Neuronal stem cell (in vitro differentiated cells): Measurements from ENCODE around the gene GTF3C1.

Experiments
- DNase-seq: peaks from one replicate; pipeline ENCODE4 v3.0.0-alpha.2; 2013; ENCODE audit warnings: low spot score
- H2AFZ ChIP-seq: one replicate; pipeline ENCODE4 v1.6.1; 2013; ENCODE audit warnings: mild to moderate bottlenecking, low read length, inconsistent platforms
- H2AK5ac ChIP-seq: 2 replicates; pipeline ENCODE4 v1.6.1; 2013; ENCODE audit warnings: low read depth, mild to moderate bottlenecking, inconsistent platforms, low read length, moderate library complexity, mixed read lengths
- H2BK120ac ChIP-seq: 2 replicates; pipeline ENCODE4 v1.6.1; 2013; ENCODE audit warnings: low read depth, mild to moderate bottlenecking, inconsistent platforms, low read length, moderate library complexity, mixed read lengths
- H2BK12ac ChIP-seq: one replicate; pipeline ENCODE4 v1.6.1; 2013; ENCODE audit warnings: low read length, inconsistent platforms
- H2BK15ac ChIP-seq: 2 replicates; pipeline ENCODE4 v1.6.1; 2013; ENCODE audit warnings: mild to moderate bottlenecking, low read length, inconsistent platforms, mixed read lengths
- H2BK5ac ChIP-seq: one replicate; pipeline ENCODE4 v1.6.1; 2013; ENCODE audit warnings: inconsistent platforms, mild to moderate bottlenecking, low read length, moderate library complexity
- H3K14ac ChIP-seq: one replicate; pipeline ENCODE4 v1.6.1; 2013; ENCODE audit warnings: low read length, inconsistent platforms
- H3K18ac ChIP-seq: 2 replicates; pipeline ENCODE4 v1.6.1; 2013; ENCODE audit warnings: low read length, inconsistent platforms
- H3K23ac ChIP-seq: 2 replicates; pipeline ENCODE4 v1.6.1; 2013; ENCODE audit warnings: low read depth, mild to moderate bottlenecking, mixed read lengths, low read length, inconsistent platforms; ENCODE audit not compliant: poor library complexity
- H3K27ac ChIP-seq: replicated peaks from 3 replicates; pipeline ENCODE4 v1.5.1; 2013; ENCODE audit warnings: low read length, inconsistent platforms
- H3K27me3 ChIP-seq, 3 experiments: 2 replicates each; pipeline ENCODE4 v1.6.1; 2013; ENCODE audit warnings: low read length in 3 of 3, mild to moderate bottlenecking in 2 of 3, inconsistent platforms in 1 of 3, low read depth in 1 of 3, mixed read lengths in 1 of 3, moderate library complexity in 1 of 3; ENCODE audit not compliant: control insufficient read depth in 3 of 3, insufficient read depth in 3 of 3
- H3K36me3 ChIP-seq, 2 donors: replicated peaks in 1 of 2; 2 replicates each; pipeline ENCODE4 v1.6.1; 2013; ENCODE audit warnings: low read length in 2 of 2; ENCODE audit not compliant: control insufficient read depth in 2 of 2, insufficient read depth in 2 of 2
- H3K4ac ChIP-seq: 2 replicates; pipeline ENCODE4 v1.6.1; 2013; ENCODE audit warnings: inconsistent platforms, mild to moderate bottlenecking, low read length, moderate library complexity
- H3K4me1 ChIP-seq, 2 donors: 1 replicate in 1 of 2; 2 replicates in 1 of 2; pipeline ENCODE4 v1.6.1; 2013; ENCODE audit warnings: low read length in 2 of 2, low read depth in 1 of 2; ENCODE audit not compliant: control insufficient read depth in 2 of 2, insufficient read depth in 1 of 2
- H3K4me2 ChIP-seq: one replicate; pipeline ENCODE4 v1.6.1; 2013; ENCODE audit warnings: mild to moderate bottlenecking, low read length, inconsistent platforms; ENCODE audit not compliant: insufficient read depth, poor library complexity, severe bottlenecking
- H3K4me3 ChIP-seq, 2 donors: 2 replicates each; pipeline ENCODE4 v1.5.1; 2013; ENCODE audit warnings: low read length in 2 of 2, mild to moderate bottlenecking in 2 of 2, inconsistent platforms in 1 of 2, moderate library complexity in 1 of 2
- H3K79me1 ChIP-seq: one replicate; pipeline ENCODE4 v1.6.1; 2013; ENCODE audit warnings: low read depth, mild to moderate bottlenecking, inconsistent platforms, low read length, moderate library complexity
- H3K9ac ChIP-seq: one replicate; pipeline ENCODE4 v1.6.1; 2013; ENCODE audit warnings: mild to moderate bottlenecking, low read depth, low read length, inconsistent platforms; ENCODE audit not compliant: poor library complexity
- H3K9me3 ChIP-seq, 2 donors: replicated peaks in 1 of 2; 2 replicates each; pipeline versions ENCODE3 to v1.6.1; 2013; ENCODE audit warnings: low read length in 2 of 2, mild to moderate bottlenecking in 2 of 2, inconsistent platforms in 1 of 2, low read depth in 1 of 2, mixed read lengths in 1 of 2, moderate library complexity in 1 of 2; ENCODE audit not compliant: control insufficient read depth in 2 of 2, insufficient read depth in 1 of 2
- H4K8ac ChIP-seq: one replicate; pipeline ENCODE4 v1.6.1; 2013; ENCODE audit warnings: low read depth, mild to moderate bottlenecking, inconsistent platforms, low read length, moderate library complexity
- H4K91ac ChIP-seq: one replicate; pipeline ENCODE4 v1.6.1; 2013; ENCODE audit warnings: low read length, low read depth, mild to moderate bottlenecking, inconsistent platforms; ENCODE audit not compliant: poor library complexity
- WGBS, 2 donors: extraction: QIAGEN DNeasy Blood & Tissue Kit; methylation state at CpG; one replicate each; pipeline ENCODE4 v1.1.7; 2013; ENCODE audit warnings: missing lambda C conversion rate in 2 of 2, mixed read lengths in 1 of 2; ENCODE audit not compliant: insufficient read length in 2 of 2, insufficient replicate concordance in 1 of 2; ENCODE audit errors: extremely low coverage in 2 of 2; 5-methylcytosine and 5-hydroxymethylcytosine counted together

The GTF3C1 gene

DNA sequence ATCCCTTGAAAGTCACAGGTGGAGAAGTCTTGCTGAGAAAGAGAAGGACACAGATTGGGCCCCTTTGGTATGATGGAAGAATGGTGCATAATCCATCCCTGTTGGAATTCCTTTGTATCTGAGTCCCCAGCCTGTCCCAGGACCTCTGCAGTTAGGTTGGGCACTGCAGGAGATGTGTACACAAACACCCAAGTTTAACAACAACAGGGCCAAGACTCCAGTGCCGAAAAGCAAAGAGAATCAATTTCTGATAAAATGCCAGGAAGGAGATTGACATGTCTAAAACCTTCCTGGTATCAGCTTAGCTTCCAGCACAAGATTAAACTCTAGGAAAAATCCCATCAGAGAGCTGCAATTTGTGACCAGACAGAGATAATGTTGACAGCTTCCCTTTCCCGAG lies 33.2 kb upstream of the GTF3C1 start:
- Histone ChIP-seq H2BK5ac (no peak overlapping the region), H3K9me3 (peaks cover 0 to 3% of the 10 kb centered on the region in 2 donors), H2AK5ac (no peak overlapping the region), H3K79me1 (no peaks in the 10 kb centered on the region), H4K8ac (no peak overlapping the region), H3K4me2 (no peak overlapping the region), H3K4me1 (peaks cover 0 to 3% of the 10 kb centered on the region in 2 donors), H3K14ac (no peak overlapping the region), H3K27ac (no peak overlapping the region), H3K9ac (no peak overlapping the region), H2AFZ (no peak overlapping the region), H3K27me3 (no peaks in the 10 kb centered on the region), H3K4ac (no peak overlapping the region), H3K18ac (no peak overlapping the region), H3K4me3 (no peak overlapping the region), H3K23ac (no peak overlapping the region), H3K36me3 (peaks cover 3 to 18% of the 10 kb centered on the region in 2 donors), H2BK15ac (no peak overlapping the region), H2BK120ac (no peak overlapping the region), H2BK12ac (no peak overlapping the region), H4K91ac (no peak overlapping the region)
- WGBS, 2 donors = no CpG with 5 or more reads among the region's 2 CpGs
- no peak for DNase-seq

DNA sequence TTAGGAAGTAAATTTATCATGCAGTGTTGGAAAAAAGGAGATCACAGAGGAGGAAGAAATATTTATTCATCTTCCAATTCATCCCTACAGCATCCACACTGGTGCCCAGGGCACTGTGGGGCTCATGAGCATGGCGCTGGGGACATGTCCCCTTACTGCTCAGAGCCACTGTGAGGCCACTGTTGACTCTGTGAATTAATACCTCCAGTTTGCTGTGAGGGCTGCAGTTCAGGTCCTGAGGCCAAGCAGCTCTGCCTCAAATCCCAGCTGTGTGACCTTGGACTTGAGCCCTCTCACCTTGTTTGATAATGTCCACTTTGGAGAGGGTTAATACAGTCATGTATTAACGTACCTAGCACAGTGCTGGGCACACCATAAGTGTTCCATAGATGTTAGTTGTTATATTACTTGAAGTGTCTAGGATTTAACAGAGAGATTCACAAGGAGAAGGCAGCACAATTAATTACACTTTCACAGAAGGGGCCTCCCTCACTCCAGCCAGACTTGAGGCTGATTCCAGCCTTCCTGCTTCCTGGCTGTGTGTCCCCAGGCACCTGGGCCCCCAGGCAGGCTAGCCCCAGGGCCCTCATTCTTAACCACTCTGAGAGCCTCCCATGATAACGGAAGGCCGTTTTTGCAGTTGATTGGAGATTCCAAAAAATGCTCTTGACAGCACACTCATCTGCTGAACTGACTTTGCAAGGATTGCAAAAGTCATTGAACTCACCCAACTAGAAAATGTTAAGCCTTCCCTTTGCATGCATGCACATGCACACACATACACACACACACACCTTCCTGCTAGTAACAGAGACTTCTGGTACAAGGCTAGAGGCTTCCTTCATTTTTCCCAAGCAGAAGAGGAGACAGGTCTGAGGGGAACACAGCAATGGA lies 29.6 kb upstream of the GTF3C1 start:
- Histone ChIP-seq H3K36me3 (peaks cover 0 to 29% of the 10 kb centered on the region in 2 donors), H2BK15ac (no peak overlapping the region), H3K27ac (no peak overlapping the region), H3K14ac (no peak overlapping the region), H3K9ac (no peak overlapping the region), H3K4me2 (no peak overlapping the region), H4K91ac (no peak overlapping the region), H3K4me3 (no peak overlapping the region), H4K8ac (no peak overlapping the region), H2BK5ac (no peak overlapping the region), H3K23ac (no peak overlapping the region), H3K79me1 (no peaks in the 10 kb centered on the region), H3K27me3 (no peaks in the 10 kb centered on the region), H3K4ac (no peak overlapping the region), H3K9me3 (no peaks in the 10 kb centered on the region), H2AFZ (no peak overlapping the region), H2BK12ac (no peak overlapping the region), H2AK5ac (no peak overlapping the region), H2BK120ac (no peak overlapping the region), H3K4me1 (peaks cover 0 to 8% of the 10 kb centered on the region in 2 donors), H3K18ac (no peak overlapping the region)
- no peak for DNase-seq
- no CpG with 5 or more reads among the region's 4 CpGs for WGBS, 2 donors

DNA sequence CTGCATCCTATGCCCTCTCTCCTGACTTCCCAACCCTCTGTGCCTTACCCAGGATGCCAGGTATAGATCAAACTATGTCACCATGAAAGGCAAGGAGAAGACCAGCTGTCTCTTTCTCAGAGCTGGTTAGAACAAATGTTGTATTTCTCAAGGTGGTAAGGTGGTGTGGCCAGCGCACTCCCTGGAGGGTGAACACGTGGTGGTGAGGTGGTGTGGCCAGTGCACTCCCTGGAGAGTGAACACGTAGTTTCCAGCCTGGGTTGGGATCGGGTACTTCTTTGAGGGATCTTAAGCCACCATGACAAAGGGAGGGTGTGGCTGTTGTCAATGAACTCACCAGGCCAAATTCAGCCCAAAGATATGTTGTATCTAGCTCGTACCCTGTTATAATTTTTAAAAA lies 27.0 kb upstream of the GTF3C1 start:
- H3K14ac ChIP-seq = no peak overlapping the region
- DNase-seq = no peak
- no CpG with 5 or more reads among the region's 5 CpGs for WGBS, 2 donors

DNA sequence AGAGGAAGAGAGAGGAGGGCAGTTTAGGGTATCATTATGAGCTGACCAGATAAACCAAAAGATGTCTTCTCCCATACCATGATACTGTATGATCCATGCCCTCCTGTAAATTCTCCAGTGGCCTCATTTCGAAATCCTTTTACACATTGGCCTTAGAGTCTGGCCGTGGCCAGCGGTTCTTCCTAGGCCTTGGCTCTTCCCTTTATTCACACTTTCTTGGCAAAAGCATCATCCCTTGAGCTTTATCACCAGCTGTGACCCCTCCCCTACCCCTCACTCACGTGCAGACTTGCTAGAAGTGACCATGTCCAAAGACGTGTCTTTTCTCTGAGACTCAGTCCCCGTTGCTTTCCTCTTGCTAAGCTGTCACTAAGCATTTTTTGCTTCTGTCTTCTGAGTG lies 23.0 kb upstream of the GTF3C1 start:
- WGBS, 2 donors = no CpG with 5 or more reads among the region's 6 CpGs
- H2BK5ac ChIP-seq = no peak overlapping the region
- H3K4me1 ChIP-seq = peaks cover 0 to 19% of the 10 kb centered on the region in 2 donors
- H3K4me3 ChIP-seq = no peak overlapping the region
- H3K4me2 ChIP-seq = no peak overlapping the region
- peaks cover 0 to 11% of the 10 kb centered on the region in 2 donors for H3K36me3 ChIP-seq
- H2BK120ac ChIP-seq = peak overlapping the region; percentile 48
- H2BK12ac ChIP-seq = no peak overlapping the region
- no peak overlapping the region for H2BK15ac ChIP-seq
- no peak overlapping the region for H3K23ac ChIP-seq
- no peak overlapping the region for H3K18ac ChIP-seq
- DNase-seq = no peak
- no peak overlapping the region for H4K91ac ChIP-seq
- no peak overlapping the region for H3K27ac ChIP-seq
- H2AFZ ChIP-seq = no peak overlapping the region
- H3K9ac ChIP-seq = no peak overlapping the region
- H3K9me3 ChIP-seq = no peaks in the 10 kb centered on the region
- no peak overlapping the region for H2AK5ac ChIP-seq
- H3K79me1 ChIP-seq = peaks cover 2% of the 10 kb centered on the region
- no peaks in the 10 kb centered on the region for H3K27me3 ChIP-seq
- H3K14ac ChIP-seq = no peak overlapping the region
- no peak overlapping the region for H3K4ac ChIP-seq
- H4K8ac ChIP-seq = no peak overlapping the region

More for the DNA sequence above, 27.0 kb upstream of the GTF3C1 start:
- Histone ChIP-seq H2BK120ac (no peak overlapping the region), H2BK12ac (no peak overlapping the region), H2BK5ac (no peak overlapping the region), H2AK5ac (no peak overlapping the region), H2BK15ac (no peak overlapping the region), H3K9me3 (no peaks in the 10 kb centered on the region), H3K4me3 (no peak overlapping the region), H3K4me1 (peaks cover 0 to 15% of the 10 kb centered on the region in 2 donors), H2AFZ (no peak overlapping the region), H4K8ac (no peak overlapping the region), H3K4ac (no peak overlapping the region), H3K4me2 (no peak overlapping the region), H3K27me3 (no peaks in the 10 kb centered on the region), H4K91ac (no peak overlapping the region), H3K18ac (no peak overlapping the region), H3K36me3 (peaks cover 0 to 14% of the 10 kb centered on the region in 2 donors), H3K79me1 (no peaks in the 10 kb centered on the region), H3K27ac (no peak overlapping the region), H3K23ac (no peak overlapping the region), H3K9ac (no peak overlapping the region)
